ENCODE measurements around the gene CEP72. TPM values are rescaled to one million over a fixed set of nuclear protein-coding genes. Genes with fewer than 3 reads are reported as not detected.

The CEP72 gene
- total RNA-seq, 1 donor from 2014 or later: 26.7 TPM

Other genes with a start within 250 kb of the CEP72 start
- gene EXOC3, start 169.2 kb upstream of the CEP72 start, total RNA-seq: 71.6 TPM
- gene SLC9A3, start 87.9 kb upstream of the CEP72 start, total RNA-seq: 537 TPM
- gene TPPP, start 81.0 kb downstream of the CEP72 start, total RNA-seq: 9.9 TPM
- gene ZDHHC11B, start 172.4 kb downstream of the CEP72 start, total RNA-seq: 14.5 TPM
- 23.2 TPM for gene ZDHHC11, start 238.6 kb downstream of the CEP72 start, total RNA-seq

Measured in mucosa of gallbladder (tissue), 1 donor.